Hepatocyte (in vitro differentiated cells): Measurements from ENCODE around the gene SAPCD2.

ENCODE experiments used
- EZH2 ChIP-seq: fragments of 200-600 bp; sonication (generic); IDR thresholded peaks from 2 replicates; pipeline ENCODE4 v1.6.1; 2016; ENCODE audit warnings: antibody characterized with exemption, mild to moderate bottlenecking, borderline replicate concordance
- EZH2phosphoT487 ChIP-seq: fragments of 200-600 bp; sonication (generic); IDR thresholded peaks from one replicate; pipeline ENCODE4 v1.6.1; 2018; ENCODE audit warnings: antibody characterized with exemption, mild to moderate bottlenecking, low read depth, moderate library complexity; ENCODE audit not compliant: unreplicated experiment, severe bottlenecking
- TF ChIP-seq, protein P1 (sequence below): fragments of 200-600 bp; sonication (generic); IDR thresholded peaks from 2 replicates; pipeline ENCODE4 v1.5.1; 2016; ENCODE audit warnings: antibody characterized with exemption, mild to moderate bottlenecking; ENCODE audit not compliant: poor library complexity

DNA sequence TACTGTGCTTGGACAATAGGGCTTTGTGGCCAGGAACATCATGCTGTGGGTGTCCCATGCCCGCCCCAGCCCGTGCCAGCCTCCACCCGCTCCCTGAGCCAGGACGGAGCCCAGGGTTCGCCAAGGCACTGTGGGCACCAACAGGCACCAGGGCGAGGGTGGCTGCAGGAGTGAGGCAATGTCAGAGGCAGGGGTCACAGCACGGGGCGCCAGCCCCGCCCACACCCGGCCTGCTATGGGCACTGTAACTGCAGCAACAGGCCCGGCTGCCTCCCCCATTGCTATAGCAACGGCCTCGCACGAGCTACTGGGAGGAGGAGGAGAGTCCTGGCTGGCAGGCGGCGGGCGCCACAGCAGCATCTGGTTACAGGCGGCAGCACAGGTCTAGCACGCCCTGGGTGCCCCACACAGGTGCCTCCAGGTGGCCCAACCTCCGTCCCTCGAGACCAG lies 44.8 kb downstream of the SAPCD2 start:
- TF ChIP-seq, protein P1, sequence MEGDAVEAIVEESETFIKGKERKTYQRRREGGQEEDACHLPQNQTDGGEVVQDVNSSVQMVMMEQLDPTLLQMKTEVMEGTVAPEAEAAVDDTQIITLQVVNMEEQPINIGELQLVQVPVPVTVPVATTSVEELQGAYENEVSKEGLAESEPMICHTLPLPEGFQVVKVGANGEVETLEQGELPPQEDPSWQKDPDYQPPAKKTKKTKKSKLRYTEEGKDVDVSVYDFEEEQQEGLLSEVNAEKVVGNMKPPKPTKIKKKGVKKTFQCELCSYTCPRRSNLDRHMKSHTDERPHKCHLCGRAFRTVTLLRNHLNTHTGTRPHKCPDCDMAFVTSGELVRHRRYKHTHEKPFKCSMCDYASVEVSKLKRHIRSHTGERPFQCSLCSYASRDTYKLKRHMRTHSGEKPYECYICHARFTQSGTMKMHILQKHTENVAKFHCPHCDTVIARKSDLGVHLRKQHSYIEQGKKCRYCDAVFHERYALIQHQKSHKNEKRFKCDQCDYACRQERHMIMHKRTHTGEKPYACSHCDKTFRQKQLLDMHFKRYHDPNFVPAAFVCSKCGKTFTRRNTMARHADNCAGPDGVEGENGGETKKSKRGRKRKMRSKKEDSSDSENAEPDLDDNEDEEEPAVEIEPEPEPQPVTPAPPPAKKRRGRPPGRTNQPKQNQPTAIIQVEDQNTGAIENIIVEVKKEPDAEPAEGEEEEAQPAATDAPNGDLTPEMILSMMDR: no peak
- TF ChIP-seq EZH2 (no peak), EZH2phosphoT487 (no peak)
